ENCODE results near the gene SH3BGRL. TPM values are rescaled to one million over a fixed set of nuclear protein-coding genes. Genes with fewer than 3 reads are reported as not detected.

Gene SH3BGRL
- total RNA-seq, 1 experiment from 2014 or later, result 26.4 TPM

GRCh38 chrX:81205551-81205950, 3.6 kb downstream of the SH3BGRL start:
- ChIA-PET CTCF (no interaction called here), POLR2A (ENCODE audit: unreplicated experiment) (no interaction called here)
- Histone ChIP-seq H3K36me3 (ENCODE audit: low read depth, low read length) (no peaks in the 10 kb centered on the region), H2AFZ (ENCODE audit: low read length) (no peak overlapping the region), H3K79me2 (ENCODE audit: low read length) (peaks cover 15% of the 10 kb centered on the region; the same call in 1 of the 2 replicates), H4K20me1 (ENCODE audit: low read length) (no peaks in the 10 kb centered on the region), H3K4me2 (ENCODE audit: low read length) (no peak overlapping the region), H3K4me3 (ENCODE audit: low read length) (no peak overlapping the region), H3F3A (ENCODE audit: low read length, unreplicated experiment) (no peaks in the 10 kb centered on the region), H3K9me3 (ENCODE audit: low read length) (no peaks in the 10 kb centered on the region), H3K27me3 (ENCODE audit: low read length) (no peaks in the 10 kb centered on the region), H3K9me2 (replicated peaks; ENCODE audit: low read length) (no peaks in the 10 kb centered on the region), H3K27ac (ENCODE audit: low read length) (no peak overlapping the region), H3K4me1 (ENCODE audit: insufficient read depth, low read length) (peaks cover 6% of the 10 kb centered on the region; the same call in 1 of the 2 replicates), H3K9ac (ENCODE audit: low read length) (no peak overlapping the region)
- TF ChIP-seq EZH2 (IDR thresholded peaks at IDR 0.05; ENCODE audit: low read length, unreplicated experiment), result no peak
- no peak for TF ChIP-seq CTCF (conservative IDR thresholded peaks at IDR 0.05; ENCODE audit: low read depth, low read length)
- no peak for TF ChIP-seq EZH2phosphoT487 (IDR thresholded peaks at IDR 0.05; ENCODE audit: borderline replicate concordance, low read length)
- ATAC-seq (no peak), DNase-seq (no peak)
- no TSS peak for BruUV-seq (replicated peaks)
- intact Hi-C loops (cut with micrococcal nuclease), result no loop called here

- Histone ChIP-seq H3K9me2 (replicated peaks; ENCODE audit: low read length) (no peaks in the 10 kb centered on the region), H3K36me3 (ENCODE audit: low read depth, low read length) (no peaks in the 10 kb centered on the region), H3K27ac (ENCODE audit: low read length) (no peak overlapping the region), H3K4me2 (ENCODE audit: low read length) (no peak overlapping the region), H2AFZ (ENCODE audit: low read length) (no peak overlapping the region), H3F3A (ENCODE audit: low read length, unreplicated experiment) (no peaks in the 10 kb centered on the region), H3K4me3 (ENCODE audit: low read length) (no peak overlapping the region), H3K9me3 (ENCODE audit: low read length) (no peaks in the 10 kb centered on the region), H3K9ac (ENCODE audit: low read length) (no peak overlapping the region), H3K27me3 (ENCODE audit: low read length) (no peaks in the 10 kb centered on the region), H3K79me2 (ENCODE audit: low read length) (peaks cover 15% of the 10 kb centered on the region; the same call in 1 of the 2 replicates), H3K4me1 (ENCODE audit: insufficient read depth, low read length) (no peaks in the 10 kb centered on the region), H4K20me1 (ENCODE audit: low read length) (no peaks in the 10 kb centered on the region)
- ChIA-PET POLR2A (ENCODE audit: unreplicated experiment) (no interaction called here), CTCF (no interaction called here)
- no TSS peak for BruUV-seq (replicated peaks)
- ATAC-seq, result no peak
- intact Hi-C loops (cut with micrococcal nuclease), result no loop called here
- DNase-seq, result no peak
- TF ChIP-seq EZH2phosphoT487 (IDR thresholded peaks at IDR 0.05; ENCODE audit: borderline replicate concordance, low read length) (no peak), CTCF (conservative IDR thresholded peaks at IDR 0.05; ENCODE audit: low read depth, low read length) (no peak)
Observed at GRCh38 chrX:81206476-81206875, 4.6 kb downstream of the SH3BGRL start.

GRCh38 chrX:81208916-81209315, 7.0 kb downstream of the SH3BGRL start:
- intact Hi-C loops (cut with micrococcal nuclease), result no loop called here

More at GRCh38 chrX:81208916-81209315, 7.0 kb downstream of the SH3BGRL start:
- Histone ChIP-seq H3K36me3 (ENCODE audit: low read depth, low read length) (no peaks in the 10 kb centered on the region), H3K9ac (ENCODE audit: low read length) (no peak overlapping the region), H2AFZ (ENCODE audit: low read length) (no peak overlapping the region), H3K4me3 (ENCODE audit: low read length) (no peak overlapping the region), H4K20me1 (ENCODE audit: low read length) (no peaks in the 10 kb centered on the region), H3K4me1 (ENCODE audit: insufficient read depth, low read length) (peaks cover 17% of the 10 kb centered on the region), H3K27ac (ENCODE audit: low read length) (no peak overlapping the region), H3K27me3 (ENCODE audit: low read length) (no peaks in the 10 kb centered on the region), H3K9me2 (replicated peaks; ENCODE audit: low read length) (no peaks in the 10 kb centered on the region), H3K79me2 (ENCODE audit: low read length) (no peaks in the 10 kb centered on the region), H3K9me3 (ENCODE audit: low read length) (no peaks in the 10 kb centered on the region), H3K4me2 (ENCODE audit: low read length) (no peak overlapping the region), H3F3A (ENCODE audit: low read length, unreplicated experiment) (no peaks in the 10 kb centered on the region)
- CTCF ChIA-PET, result no interaction called here
- DNase-seq, result no peak
- TF ChIP-seq EZH2 (IDR thresholded peaks at IDR 0.05; ENCODE audit: low read length, unreplicated experiment) (no peak), EZH2phosphoT487 (IDR thresholded peaks at IDR 0.05; ENCODE audit: borderline replicate concordance, low read length) (no peak), CTCF (conservative IDR thresholded peaks at IDR 0.05; ENCODE audit: low read depth, low read length) (no peak)
- no TSS peak for BruUV-seq (replicated peaks)
- POLR2A ChIA-PET (ENCODE audit: unreplicated experiment), result no interaction called here
- no peak for ATAC-seq
